ENCODE results near the gene FMN2. TPM values are rescaled to one million over a fixed set of nuclear protein-coding genes. Genes with fewer than 3 reads are reported as not detected.

The FMN2 gene
- total RNA-seq (1 to 10 TPM; 2.0 to 2.7 TPM), polyA plus RNA-seq (under 1 TPM; 0.14 to 0.27 TPM)
- long read RNA-seq, donor 1: 0 reads
- long read RNA-seq, donor 2: 0 reads
- long read RNA-seq, donor 3: 0 reads
- long read RNA-seq, donor 4: 0 reads
- long read RNA-seq, donor 5: 0 reads

GRCh38 chr1:240091614-240092300 lies at the start of gene FMN2:
Gene FMN2 (plus strand): TSS chr1:240091883. CDS start chr1:240092110, 227 bp downstream.
- peaks cover 0 to 14% (median 3%) of the 10 kb centered on the region in 5 donors for H3K4me1 ChIP-seq (ENCODE audit: control insufficient read depth in 5 of 5, insufficient read depth in 5 of 5, low read length in 5 of 5)
- no peak within 1 kb of the TSS for H3K4me3 ChIP-seq
- no peaks in the 10 kb centered on the region for H3K36me3 ChIP-seq (ENCODE audit: control insufficient read depth in 4 of 4, insufficient read depth in 4 of 4, low read length in 4 of 4)
- peaks cover 0 to 4% (median 0%) of the 10 kb centered on the region in 4 donors for H3K9me3 ChIP-seq (ENCODE audit: control insufficient read depth in 4 of 4, insufficient read depth in 3 of 4, low read length in 3 of 4)
- no peak for TF ChIP-seq CTCF (IDR thresholded peaks at IDR 0.05; ENCODE audit: control extremely low read depth, extremely low read depth)
- H3K27me3 ChIP-seq (ENCODE audit: control insufficient read depth in 3 of 3, insufficient read depth in 3 of 3, low read length in 2 of 3): peaks cover 4 to 59% (median 51%) of the 10 kb centered on the region in 3 donors
- no peak within 1 kb of the TSS for H3K27ac ChIP-seq (ENCODE audit: low read depth in 1 of 2, low read length in 1 of 2)
- no peak within 1 kb of the TSS for H3K9ac ChIP-seq (ENCODE audit: insufficient read depth in 1 of 2, low read length in 2 of 2)
- ATAC-seq (ENCODE audit: insufficient read depth, low FRiP score): peak; percentile 27
- WGBS, 2 donors: 1% methylated on average over 74 to 78 of the region's 78 CpGs
- peak; percentile 28 to 46 (median 37) for DNase-seq

GRCh38 chr1:240044620-240045019 lies 47.1 kb upstream of the FMN2 start:
- H3K27ac ChIP-seq (ENCODE audit: low read depth in 1 of 2, low read length in 1 of 2): no peak overlapping the region
- ATAC-seq (ENCODE audit: insufficient read depth, low FRiP score) (no peak), DNase-seq (no peak)
- no peak for TF ChIP-seq CTCF (IDR thresholded peaks at IDR 0.05; ENCODE audit: control extremely low read depth, extremely low read depth)
- H3K4me3 ChIP-seq: no peak overlapping the region
- H3K9me3 ChIP-seq (ENCODE audit: control insufficient read depth in 4 of 4, insufficient read depth in 3 of 4, low read length in 3 of 4): no peaks in the 10 kb centered on the region
- H3K9ac ChIP-seq (ENCODE audit: insufficient read depth in 1 of 2, low read length in 2 of 2): no peak overlapping the region
- H3K27me3 ChIP-seq (ENCODE audit: control insufficient read depth in 3 of 3, insufficient read depth in 3 of 3, low read length in 2 of 3): no peaks in the 10 kb centered on the region
- no peaks in the 10 kb centered on the region for H3K4me1 ChIP-seq (ENCODE audit: control insufficient read depth in 5 of 5, insufficient read depth in 5 of 5, low read length in 5 of 5)
- no peaks in the 10 kb centered on the region for H3K36me3 ChIP-seq (ENCODE audit: control insufficient read depth in 4 of 4, insufficient read depth in 4 of 4, low read length in 4 of 4)
- WGBS, 2 donors: 84 to 86% methylated on average over 6 of the region's 6 CpGs

GRCh38 chr1:240046000-240046399 lies 45.7 kb upstream of the FMN2 start:
- no peak for DNase-seq
- Histone ChIP-seq H3K36me3 (ENCODE audit: control insufficient read depth in 4 of 4, insufficient read depth in 4 of 4, low read length in 4 of 4) (no peaks in the 10 kb centered on the region), H3K4me3 (no peak overlapping the region), H3K9me3 (ENCODE audit: control insufficient read depth in 4 of 4, insufficient read depth in 3 of 4, low read length in 3 of 4) (no peaks in the 10 kb centered on the region), H3K27me3 (ENCODE audit: control insufficient read depth in 3 of 3, insufficient read depth in 3 of 3, low read length in 2 of 3) (no peaks in the 10 kb centered on the region), H3K9ac (ENCODE audit: insufficient read depth in 1 of 2, low read length in 2 of 2) (no peak overlapping the region), H3K4me1 (ENCODE audit: control insufficient read depth in 5 of 5, insufficient read depth in 5 of 5, low read length in 5 of 5) (no peaks in the 10 kb centered on the region), H3K27ac (ENCODE audit: low read depth in 1 of 2, low read length in 1 of 2) (no peak overlapping the region)
- whole genome bisulfite sequencing, 2 donors: 86 to 91% methylated on average over 8 of the region's 8 CpGs
- ATAC-seq (ENCODE audit: insufficient read depth, low FRiP score): no peak
- no peak for TF ChIP-seq CTCF (IDR thresholded peaks at IDR 0.05; ENCODE audit: control extremely low read depth, extremely low read depth)
